NCI-H146 (cell line): Measurements from ENCODE around the gene ZMYM3.
"Not testable (repeated sequence)": the region's sequence is repeated elsewhere in the genome, so short reads cannot be mapped to it uniquely, and the experiment has no call there.

Experiments used
- DNase-seq: peaks from one replicate; lab custom pipeline; 2025; lab: John Stamatoyannopoulos, UW

The ZMYM3 gene

GRCh38 chrX:71254092-71254963, at the start of gene ZMYM3:
ZMYM3 (minus strand) TSS chrX:71254140; CDS start chrX:71253255, 885 bp downstream.
- DNase-seq = peak; percentile 86

- DNase-seq = no peak
These were observed 48.7 kb upstream of the ZMYM3 start for GRCh38 chrX:71302461-71303213.

GRCh38 chrX:71301195-71301924, 47.4 kb upstream of the ZMYM3 start, which contains the start of gene ITGB1BP2:
ITGB1BP2 (plus strand) TSS chrX:71301750; CDS start chrX:71301807, 57 bp downstream.
- DNase-seq = no peak

GRCh38 chrX:71300495-71300894, 46.6 kb upstream of the ZMYM3 start:
- DNase-seq = not testable (repeated sequence)

- not testable (repeated sequence) for DNase-seq
These were observed 46.1 kb upstream of the ZMYM3 start for GRCh38 chrX:71300064-71300463.

- DNase-seq = no peak
These were observed 44.2 kb upstream of the ZMYM3 start for GRCh38 chrX:71298119-71298518.

GRCh38 chrX:71296806-71297205, 42.9 kb upstream of the ZMYM3 start:
- no peak for DNase-seq

- DNase-seq = no peak
These were observed 38.9 kb upstream of the ZMYM3 start for GRCh38 chrX:71292669-71293365.

- no peak for DNase-seq
These were observed 37.4 kb upstream of the ZMYM3 start for GRCh38 chrX:71291381-71291780.

GRCh38 chrX:71285929-71286328, 32.0 kb upstream of the ZMYM3 start:
- no peak for DNase-seq

GRCh38 chrX:71283403-71284143, 29.6 kb upstream of the ZMYM3 start, which contains the start of gene NONO:
NONO (plus strand) TSS chrX:71283635; CDS start chrX:71290638, 7,003 bp downstream.
- peak; percentile 99 for DNase-seq

- DNase-seq = peak; percentile 76
These were observed 28.8 kb upstream of the ZMYM3 start for GRCh38 chrX:71282514-71283402.

- not testable (repeated sequence) for DNase-seq
These were observed 27.4 kb upstream of the ZMYM3 start for GRCh38 chrX:71281300-71281699.

- DNase-seq = not testable (repeated sequence)
These were observed 18.4 kb upstream of the ZMYM3 start for GRCh38 chrX:71272313-71272712.

- DNase-seq = no peak
These were observed 16.0 kb upstream of the ZMYM3 start for GRCh38 chrX:71269801-71270395.

- DNase-seq = not testable (repeated sequence)
These were observed 14.7 kb upstream of the ZMYM3 start for GRCh38 chrX:71268624-71269023.

GRCh38 chrX:71256856-71257255, 2.9 kb upstream of the ZMYM3 start:
- DNase-seq = no peak

GRCh38 chrX:71256051-71256450, 2.1 kb upstream of the ZMYM3 start:
- no peak for DNase-seq
